B cell (primary cell): ENCODE measurements around the gene SCAI.

Experiments used
- EZH2 ChIP-seq: IDR thresholded peaks from 2 replicates; pipeline ENCODE4 v1.6.1; 2012; ENCODE audit warnings: borderline replicate concordance, low read depth, mild to moderate bottlenecking, moderate library complexity, low read length; ENCODE audit not compliant: insufficient read depth, poor library complexity, severe bottlenecking
- TF ChIP-seq, protein P1 (sequence below): fragments of 200-600 bp; IDR thresholded peaks from one replicate; pipeline ENCODE4 v1.8.0; 2022; ENCODE audit warnings: antibody characterized with exemption, mild to moderate bottlenecking

DNA sequence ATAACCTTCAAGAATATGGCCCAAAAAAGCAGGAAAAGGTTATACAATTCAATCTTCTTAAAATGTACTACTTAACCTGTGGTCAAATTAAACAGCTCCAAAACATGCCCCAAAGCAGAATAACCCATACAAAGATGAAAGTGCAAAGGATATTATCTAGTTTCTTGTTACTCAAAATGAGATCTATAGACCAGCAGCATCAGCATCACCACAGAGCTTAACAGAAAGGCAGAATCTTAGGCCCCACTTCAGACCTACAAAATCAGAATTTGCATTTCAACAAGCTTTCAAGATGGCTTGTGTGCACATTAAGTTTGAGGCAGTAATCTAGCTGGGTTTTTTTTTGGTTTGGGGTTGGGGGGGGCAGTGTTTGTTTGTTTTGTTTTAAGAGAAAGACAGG, 54.0 kb downstream of the SCAI start:
- TF ChIP-seq EZH2: no peak
- TF ChIP-seq, protein P1, sequence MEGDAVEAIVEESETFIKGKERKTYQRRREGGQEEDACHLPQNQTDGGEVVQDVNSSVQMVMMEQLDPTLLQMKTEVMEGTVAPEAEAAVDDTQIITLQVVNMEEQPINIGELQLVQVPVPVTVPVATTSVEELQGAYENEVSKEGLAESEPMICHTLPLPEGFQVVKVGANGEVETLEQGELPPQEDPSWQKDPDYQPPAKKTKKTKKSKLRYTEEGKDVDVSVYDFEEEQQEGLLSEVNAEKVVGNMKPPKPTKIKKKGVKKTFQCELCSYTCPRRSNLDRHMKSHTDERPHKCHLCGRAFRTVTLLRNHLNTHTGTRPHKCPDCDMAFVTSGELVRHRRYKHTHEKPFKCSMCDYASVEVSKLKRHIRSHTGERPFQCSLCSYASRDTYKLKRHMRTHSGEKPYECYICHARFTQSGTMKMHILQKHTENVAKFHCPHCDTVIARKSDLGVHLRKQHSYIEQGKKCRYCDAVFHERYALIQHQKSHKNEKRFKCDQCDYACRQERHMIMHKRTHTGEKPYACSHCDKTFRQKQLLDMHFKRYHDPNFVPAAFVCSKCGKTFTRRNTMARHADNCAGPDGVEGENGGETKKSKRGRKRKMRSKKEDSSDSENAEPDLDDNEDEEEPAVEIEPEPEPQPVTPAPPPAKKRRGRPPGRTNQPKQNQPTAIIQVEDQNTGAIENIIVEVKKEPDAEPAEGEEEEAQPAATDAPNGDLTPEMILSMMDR: no peak
